Ishikawa (cell line): Measurements from ENCODE around the gene CEMIP2.

Source experiments
- CEBPB ChIP-seq: IDR thresholded peaks from 2 replicates; pipeline ENCODE4 v1.6.1; 2012
- EGR1 ChIP-seq: IDR thresholded peaks from 2 replicates; pipeline ENCODE4 v1.6.1; 2012
- EP300 ChIP-seq: IDR thresholded peaks from 2 replicates; pipeline ENCODE4 v1.6.1; 2012; ENCODE audit warnings: borderline replicate concordance
- MAX ChIP-seq: IDR thresholded peaks from 2 replicates; pipeline ENCODE4 v1.6.1; 2012
- RAD21 ChIP-seq: IDR thresholded peaks from 2 replicates; pipeline ENCODE4 v1.6.1; 2012; ENCODE audit warnings: low read depth
- TAF1 ChIP-seq: IDR thresholded peaks from 2 replicates; pipeline ENCODE4 v1.6.1; 2012; ENCODE audit warnings: low read depth, mild to moderate bottlenecking
- YY1 ChIP-seq: IDR thresholded peaks from 2 replicates; pipeline ENCODE4 v1.6.1; 2012; ENCODE audit warnings: low read depth
- ZBTB7A ChIP-seq: IDR thresholded peaks from 2 replicates; pipeline ENCODE4 v1.6.1; 2012; ENCODE audit warnings: low read depth

GRCh38 chr9:71747576-71747975 lies 20.7 kb downstream of the CEMIP2 start:
- TF ChIP-seq ZBTB7A (no peak), MAX (no peak), EP300 (no peak), EGR1 (no peak), RAD21 (no peak), YY1 (no peak), CEBPB (no peak), TAF1 (no peak)
